ENCODE measurements around the gene NPPA.

DNA sequence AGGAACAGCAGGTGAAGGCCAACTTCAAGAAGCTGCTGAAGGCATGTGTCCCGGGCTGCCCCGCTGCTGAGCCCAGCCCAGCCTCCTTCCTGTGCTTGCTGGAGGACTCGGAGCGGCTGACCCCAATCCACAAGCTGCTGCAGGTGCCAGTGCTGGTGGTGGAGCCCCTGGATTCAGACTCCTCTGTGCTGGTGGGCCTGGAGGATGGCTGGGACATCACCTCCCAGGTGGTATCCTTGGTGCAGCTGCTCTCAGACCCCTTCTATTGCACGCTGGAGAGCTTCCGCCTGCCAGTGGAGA is 31.3 kb upstream of the NPPA start:
- TF ChIP-seq, protein P1, sequence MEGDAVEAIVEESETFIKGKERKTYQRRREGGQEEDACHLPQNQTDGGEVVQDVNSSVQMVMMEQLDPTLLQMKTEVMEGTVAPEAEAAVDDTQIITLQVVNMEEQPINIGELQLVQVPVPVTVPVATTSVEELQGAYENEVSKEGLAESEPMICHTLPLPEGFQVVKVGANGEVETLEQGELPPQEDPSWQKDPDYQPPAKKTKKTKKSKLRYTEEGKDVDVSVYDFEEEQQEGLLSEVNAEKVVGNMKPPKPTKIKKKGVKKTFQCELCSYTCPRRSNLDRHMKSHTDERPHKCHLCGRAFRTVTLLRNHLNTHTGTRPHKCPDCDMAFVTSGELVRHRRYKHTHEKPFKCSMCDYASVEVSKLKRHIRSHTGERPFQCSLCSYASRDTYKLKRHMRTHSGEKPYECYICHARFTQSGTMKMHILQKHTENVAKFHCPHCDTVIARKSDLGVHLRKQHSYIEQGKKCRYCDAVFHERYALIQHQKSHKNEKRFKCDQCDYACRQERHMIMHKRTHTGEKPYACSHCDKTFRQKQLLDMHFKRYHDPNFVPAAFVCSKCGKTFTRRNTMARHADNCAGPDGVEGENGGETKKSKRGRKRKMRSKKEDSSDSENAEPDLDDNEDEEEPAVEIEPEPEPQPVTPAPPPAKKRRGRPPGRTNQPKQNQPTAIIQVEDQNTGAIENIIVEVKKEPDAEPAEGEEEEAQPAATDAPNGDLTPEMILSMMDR (conservative IDR thresholded peaks at IDR 0.05), result no peak
- TF ChIP-seq EZH2 (IDR thresholded peaks at IDR 0.05; ENCODE audit: low read depth), result no peak
